ENCODE measurements around the gene HOXA5. TPM values are rescaled to one million over a fixed set of nuclear protein-coding genes. Genes with fewer than 3 reads are reported as not detected.

The HOXA5 gene
- total RNA-seq, 2 experiments from 2014 or later: not detected

GRCh38 chr7:27110186-27111031 is 33.1 kb downstream of the HOXA5 start:
- POLR2A ChIA-PET: no interaction called here
- DNase-seq (no peak), ATAC-seq (no peak)
- Mint-ChIP-seq H3K9me3 (ENCODE audit: low read depth) (no peaks in the 10 kb centered on the region), H3K36me3 (ENCODE audit: low read depth) (no peaks in the 10 kb centered on the region), H3K27ac (no peak overlapping the region), H3K4me3 (no peak overlapping the region), H3K4me1 (no peaks in the 10 kb centered on the region), H3K27me3 (peaks cover 18% of the 10 kb centered on the region)
- intact Hi-C loops (cut with DNase I, micrococcal nuclease): no loop called here
- CTCF ChIA-PET: interaction anchor here (1.0 kb wide), 1 partner anchor 25 kb away, joined by 3 read pairs; no protein-coding TSS in a partner anchor

- Mint-ChIP-seq H3K36me3 (ENCODE audit: low read depth) (no peaks in the 10 kb centered on the region), H3K9me3 (ENCODE audit: low read depth) (no peaks in the 10 kb centered on the region), H3K4me3 (no peak overlapping the region), H3K4me1 (no peaks in the 10 kb centered on the region), H3K27me3 (peaks cover 22% of the 10 kb centered on the region), H3K27ac (no peak overlapping the region)
- intact Hi-C loops (cut with DNase I, micrococcal nuclease): no loop called here
- ATAC-seq (no peak), DNase-seq (no peak)
- CTCF ChIA-PET: interaction anchor here (1.0 kb wide), 1 partner anchor 25 kb away, joined by 3 read pairs; no protein-coding TSS in a partner anchor
- POLR2A ChIA-PET: no interaction called here
Measured at GRCh38 chr7:27109466-27110185, 33.9 kb downstream of the HOXA5 start.

- no peak for ATAC-seq
- intact Hi-C loops (cut with DNase I, micrococcal nuclease): no loop called here
- H3K4me3 Mint-ChIP-seq: no peak overlapping the region
- H3K4me1 Mint-ChIP-seq: peaks cover 4% of the 10 kb centered on the region
- no peak for DNase-seq
- H3K27me3 Mint-ChIP-seq: peaks cover 31% of the 10 kb centered on the region
- CTCF ChIA-PET: no interaction called here
- H3K9me3 Mint-ChIP-seq (ENCODE audit: low read depth): no peaks in the 10 kb centered on the region
- H3K36me3 Mint-ChIP-seq (ENCODE audit: low read depth): no peaks in the 10 kb centered on the region
- no peak overlapping the region for H3K27ac Mint-ChIP-seq
- POLR2A ChIA-PET: no interaction called here
Measured at GRCh38 chr7:27108390-27109127, 34.9 kb downstream of the HOXA5 start.

GRCh38 chr7:27107391-27108381 is 35.8 kb downstream of the HOXA5 start:
- DNase-seq: no peak
- Mint-ChIP-seq H3K27me3 (peaks cover 37% of the 10 kb centered on the region), H3K4me1 (peaks cover 9% of the 10 kb centered on the region), H3K36me3 (ENCODE audit: low read depth) (no peaks in the 10 kb centered on the region), H3K4me3 (no peak overlapping the region), H3K9me3 (ENCODE audit: low read depth) (no peaks in the 10 kb centered on the region), H3K27ac (no peak overlapping the region)
- CTCF ChIA-PET: interaction anchor here (0.6 kb wide), 1 partner anchor 210 kb away, joined by 4 read pairs; no protein-coding TSS in a partner anchor
- POLR2A ChIA-PET: no interaction called here
- ATAC-seq: no peak
- intact Hi-C loops (cut with DNase I, micrococcal nuclease): no loop called here

- H3K4me3 Mint-ChIP-seq: no peak overlapping the region
- H3K9me3 Mint-ChIP-seq (ENCODE audit: low read depth): no peaks in the 10 kb centered on the region
- intact Hi-C loops (cut with DNase I, micrococcal nuclease): no loop called here
- H3K4me1 Mint-ChIP-seq: peaks cover 15% of the 10 kb centered on the region
- ChIA-PET POLR2A (no interaction called here), CTCF (no interaction called here)
- ATAC-seq (no peak), DNase-seq (no peak)
- H3K27ac Mint-ChIP-seq: no peak overlapping the region
- H3K36me3 Mint-ChIP-seq (ENCODE audit: low read depth): no peaks in the 10 kb centered on the region
- H3K27me3 Mint-ChIP-seq: peaks cover 43% of the 10 kb centered on the region
Measured at GRCh38 chr7:27106901-27107240, 36.6 kb downstream of the HOXA5 start.

- ChIA-PET CTCF (no interaction called here), POLR2A (no interaction called here)
Measured at GRCh38 chr7:27106181-27106900, 37.1 kb downstream of the HOXA5 start.

GRCh38 chr7:27105301-27106031 is 38.0 kb downstream of the HOXA5 start:
- peaks cover 55% of the 10 kb centered on the region for H3K27me3 Mint-ChIP-seq
- H3K27ac Mint-ChIP-seq: no peak overlapping the region
- ChIA-PET CTCF (interaction anchor here (0.6 kb wide), 1 partner anchor 45 kb away, joined by 3 read pairs; no protein-coding TSS in a partner anchor), POLR2A (no interaction called here)
- no peak overlapping the region for H3K4me3 Mint-ChIP-seq
- no peaks in the 10 kb centered on the region for H3K9me3 Mint-ChIP-seq (ENCODE audit: low read depth)
- H3K36me3 Mint-ChIP-seq (ENCODE audit: low read depth): no peaks in the 10 kb centered on the region
- peaks cover 18% of the 10 kb centered on the region for H3K4me1 Mint-ChIP-seq
- intact Hi-C loops (cut with DNase I, micrococcal nuclease): no loop called here
- DNase-seq (no peak), ATAC-seq (no peak)

More at GRCh38 chr7:27106181-27106900, 37.1 kb downstream of the HOXA5 start:
- intact Hi-C loops (cut with DNase I, micrococcal nuclease): no loop called here
- H3K9me3 Mint-ChIP-seq (ENCODE audit: low read depth): no peaks in the 10 kb centered on the region
- ATAC-seq (no peak), DNase-seq (no peak)
- H3K4me3 Mint-ChIP-seq: no peak overlapping the region
- H3K27me3 Mint-ChIP-seq: peaks cover 46% of the 10 kb centered on the region
- H3K4me1 Mint-ChIP-seq: peaks cover 18% of the 10 kb centered on the region
- H3K36me3 Mint-ChIP-seq (ENCODE audit: low read depth): no peaks in the 10 kb centered on the region
- H3K27ac Mint-ChIP-seq: no peak overlapping the region

- peaks cover 18% of the 10 kb centered on the region for H3K4me1 Mint-ChIP-seq
- ATAC-seq: no peak
- no peak for DNase-seq
- peaks cover 62% of the 10 kb centered on the region for H3K27me3 Mint-ChIP-seq
- ChIA-PET POLR2A (no interaction called here), CTCF (interaction anchor here (0.6 to 1.0 kb wide), 2 partner anchors 46 to 75 kb away, joined by 3 read pairs; no protein-coding TSS in a partner anchor)
- no peaks in the 10 kb centered on the region for H3K9me3 Mint-ChIP-seq (ENCODE audit: low read depth)
- H3K27ac Mint-ChIP-seq: no peak overlapping the region
- intact Hi-C loops (cut with DNase I, micrococcal nuclease): no loop called here
- H3K4me3 Mint-ChIP-seq: no peak overlapping the region
- no peaks in the 10 kb centered on the region for H3K36me3 Mint-ChIP-seq (ENCODE audit: low read depth)
Measured at GRCh38 chr7:27104341-27105058, 39.0 kb downstream of the HOXA5 start.

GRCh38 chr7:27103489-27104226 is 39.8 kb downstream of the HOXA5 start:
- H3K9me3 Mint-ChIP-seq (ENCODE audit: low read depth): no peaks in the 10 kb centered on the region
- H3K27me3 Mint-ChIP-seq: peaks cover 70% of the 10 kb centered on the region
- ChIA-PET CTCF (no interaction called here), POLR2A (no interaction called here)
- no peak overlapping the region for H3K4me3 Mint-ChIP-seq
- DNase-seq (no peak), ATAC-seq (no peak)
- intact Hi-C loops (cut with DNase I, micrococcal nuclease): no loop called here
- no peaks in the 10 kb centered on the region for H3K36me3 Mint-ChIP-seq (ENCODE audit: low read depth)
- peaks cover 22% of the 10 kb centered on the region for H3K4me1 Mint-ChIP-seq
- no peak overlapping the region for H3K27ac Mint-ChIP-seq

All from activated CD4-positive, alpha-beta T cell treated with anti-CD3 and anti-CD28 coated beads for 36 hours (primary cell).